ENCODE measurements around the gene ICAM4.

DNA sequence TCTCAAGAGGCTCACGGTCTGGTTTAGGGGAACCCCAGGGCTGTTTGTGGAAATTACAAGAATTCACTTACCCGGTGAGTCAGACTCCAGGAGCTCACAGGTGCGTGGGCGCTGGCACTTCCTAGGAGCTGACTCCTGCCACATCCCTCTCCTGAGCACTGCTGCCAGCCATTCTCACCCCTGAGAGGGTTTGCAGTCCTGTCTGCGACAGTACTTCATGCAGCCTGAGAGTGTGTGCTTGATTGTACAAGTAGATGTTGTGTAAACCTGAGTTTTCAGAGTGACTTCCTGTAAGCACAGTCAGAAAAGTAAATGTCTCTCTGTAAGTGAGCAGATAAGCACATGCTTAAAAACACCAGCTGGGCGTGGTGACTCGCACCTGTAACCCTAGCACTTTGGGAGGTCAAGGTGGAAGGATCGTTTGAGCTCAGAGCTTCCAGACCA, 26.6 kb upstream of the ICAM4 start:
- TF ChIP-seq, protein P1, sequence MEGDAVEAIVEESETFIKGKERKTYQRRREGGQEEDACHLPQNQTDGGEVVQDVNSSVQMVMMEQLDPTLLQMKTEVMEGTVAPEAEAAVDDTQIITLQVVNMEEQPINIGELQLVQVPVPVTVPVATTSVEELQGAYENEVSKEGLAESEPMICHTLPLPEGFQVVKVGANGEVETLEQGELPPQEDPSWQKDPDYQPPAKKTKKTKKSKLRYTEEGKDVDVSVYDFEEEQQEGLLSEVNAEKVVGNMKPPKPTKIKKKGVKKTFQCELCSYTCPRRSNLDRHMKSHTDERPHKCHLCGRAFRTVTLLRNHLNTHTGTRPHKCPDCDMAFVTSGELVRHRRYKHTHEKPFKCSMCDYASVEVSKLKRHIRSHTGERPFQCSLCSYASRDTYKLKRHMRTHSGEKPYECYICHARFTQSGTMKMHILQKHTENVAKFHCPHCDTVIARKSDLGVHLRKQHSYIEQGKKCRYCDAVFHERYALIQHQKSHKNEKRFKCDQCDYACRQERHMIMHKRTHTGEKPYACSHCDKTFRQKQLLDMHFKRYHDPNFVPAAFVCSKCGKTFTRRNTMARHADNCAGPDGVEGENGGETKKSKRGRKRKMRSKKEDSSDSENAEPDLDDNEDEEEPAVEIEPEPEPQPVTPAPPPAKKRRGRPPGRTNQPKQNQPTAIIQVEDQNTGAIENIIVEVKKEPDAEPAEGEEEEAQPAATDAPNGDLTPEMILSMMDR (IDR thresholded peaks at IDR 0.05; ENCODE audit: poor library complexity, severe bottlenecking): no peak
- TF ChIP-seq EZH2 (IDR thresholded peaks at IDR 0.05; ENCODE audit: borderline replicate concordance, insufficient read depth, low read length, poor library complexity, severe bottlenecking) (no peak), RAD21 (conservative IDR thresholded peaks at IDR 0.05) (no peak), POLR2AphosphoS5 (IDR thresholded peaks at IDR 0.05) (no peak), EP300 (conservative IDR thresholded peaks at IDR 0.05; ENCODE audit: poor library complexity, severe bottlenecking) (no peak), MXI1 (conservative IDR thresholded peaks at IDR 0.05; ENCODE audit: poor library complexity, severe bottlenecking) (no peak)

Data from neural cell (in vitro differentiated cells).